ENCODE data around the gene DAZAP1. TPM values are rescaled to one million over a fixed set of nuclear protein-coding genes. Genes with fewer than 3 reads are reported as not detected.

The DAZAP1 gene
- total and polyA plus RNA-seq, 8 donors = 21.4 to 124 (median 51.5) TPM

- peaks cover 18 to 49% (median 43%) of the 10 kb centered on the region in 4 donors for H3K4me1 ChIP-seq
- no peak overlapping the region for H3K27ac ChIP-seq
- TF ChIP-seq POLR2A (IDR thresholded peaks at IDR 0.05) (no peak), EP300 (IDR thresholded peaks at IDR 0.05) (no peak), CTCF (IDR thresholded peaks at IDR 0.05) (no peak), POLR2AphosphoS5 (IDR thresholded peaks at IDR 0.05) (no peak)
- H3K36me3 ChIP-seq = peaks cover 7 to 18% (median 15%) of the 10 kb centered on the region in 4 donors
- DNase-seq = no peak
- no peaks in the 10 kb centered on the region for H3K9me3 ChIP-seq
- intact Hi-C loops (cut with DNase I; ENCODE audit: low total_unique reads) = no loop called here
- 11 to 39% (median 16%) methylated on average over 16 to 48 of the region's 48 CpGs for WGBS, 5 donors
- H3K27me3 ChIP-seq = peaks cover 26 to 89% (median 59%) of the 10 kb centered on the region in 3 donors
- H3K4me3 ChIP-seq = no peak overlapping the region
Observed at GRCh38 chr19:1457031-1457739, 49.8 kb downstream of the DAZAP1 start.

DNA sequence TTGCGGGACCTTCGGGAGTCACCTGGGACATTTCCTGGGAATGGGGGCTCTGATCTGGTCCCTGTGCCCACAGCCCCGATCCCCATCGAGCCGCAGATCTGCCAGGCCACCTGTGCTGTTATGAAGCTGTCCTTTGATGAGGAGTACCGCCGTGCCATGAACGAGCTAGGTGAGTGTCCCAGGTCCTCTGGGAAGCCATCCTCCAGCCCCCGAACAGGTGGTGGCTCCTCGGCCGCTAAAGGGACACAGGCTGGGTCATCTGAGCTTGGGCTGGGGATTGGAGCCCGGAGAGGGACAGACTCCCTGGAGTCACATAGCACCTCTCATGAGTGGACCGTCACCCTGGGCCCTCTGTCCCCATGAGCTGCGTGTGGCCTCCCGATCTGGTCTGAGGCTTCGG is 50.5 kb downstream of the DAZAP1 start:
- intact Hi-C loops (cut with DNase I; ENCODE audit: low total_unique reads) = no loop called here
- TF ChIP-seq CTCF (IDR thresholded peaks at IDR 0.05) (no peak), POLR2A (IDR thresholded peaks at IDR 0.05) (no peak), EP300 (IDR thresholded peaks at IDR 0.05) (no peak), POLR2AphosphoS5 (IDR thresholded peaks at IDR 0.05) (no peak)
- Histone ChIP-seq H3K27me3 (peaks cover 18 to 82% (median 52%) of the 10 kb centered on the region in 3 donors), H3K9me3 (no peaks in the 10 kb centered on the region), H3K4me3 (no peak overlapping the region), H3K4me1 (peaks cover 18 to 43% (median 42%) of the 10 kb centered on the region in 4 donors), H3K27ac (no peak overlapping the region), H3K36me3 (peaks cover 7 to 18% (median 15%) of the 10 kb centered on the region in 4 donors)
- 75 to 100% (median 81%) methylated on average over 3 to 16 of the region's 16 CpGs for WGBS, 5 donors
- no peak for DNase-seq

DNA sequence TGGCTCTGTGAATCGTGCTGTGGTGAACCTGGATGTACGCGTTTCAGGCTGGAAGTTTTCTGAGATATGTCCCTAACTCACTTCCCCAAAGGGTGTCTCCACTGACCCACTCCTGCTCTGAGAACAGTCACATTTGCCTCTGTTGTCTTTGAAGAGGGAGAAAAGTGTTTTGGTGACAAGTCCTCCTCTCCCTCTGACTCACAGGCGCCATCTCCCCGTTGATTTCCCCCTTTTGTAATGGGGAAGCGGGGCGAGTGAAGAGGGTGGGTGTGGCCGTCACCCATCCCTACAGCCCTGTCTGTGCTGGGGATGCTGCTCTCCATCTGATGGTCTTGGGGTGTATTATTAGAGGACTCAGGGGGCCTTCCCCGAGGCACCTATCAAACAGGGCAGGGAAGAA is 52.1 kb downstream of the DAZAP1 start:
- H3K27me3 ChIP-seq = peaks cover 9 to 69% (median 39%) of the 10 kb centered on the region in 3 donors
- no peaks in the 10 kb centered on the region for H3K9me3 ChIP-seq
- TF ChIP-seq POLR2AphosphoS5 (IDR thresholded peaks at IDR 0.05) = no peak
- TF ChIP-seq CTCF (IDR thresholded peaks at IDR 0.05) = no peak
- TF ChIP-seq POLR2A (IDR thresholded peaks at IDR 0.05) = no peak
- no peak for TF ChIP-seq EP300 (IDR thresholded peaks at IDR 0.05)

DNA sequence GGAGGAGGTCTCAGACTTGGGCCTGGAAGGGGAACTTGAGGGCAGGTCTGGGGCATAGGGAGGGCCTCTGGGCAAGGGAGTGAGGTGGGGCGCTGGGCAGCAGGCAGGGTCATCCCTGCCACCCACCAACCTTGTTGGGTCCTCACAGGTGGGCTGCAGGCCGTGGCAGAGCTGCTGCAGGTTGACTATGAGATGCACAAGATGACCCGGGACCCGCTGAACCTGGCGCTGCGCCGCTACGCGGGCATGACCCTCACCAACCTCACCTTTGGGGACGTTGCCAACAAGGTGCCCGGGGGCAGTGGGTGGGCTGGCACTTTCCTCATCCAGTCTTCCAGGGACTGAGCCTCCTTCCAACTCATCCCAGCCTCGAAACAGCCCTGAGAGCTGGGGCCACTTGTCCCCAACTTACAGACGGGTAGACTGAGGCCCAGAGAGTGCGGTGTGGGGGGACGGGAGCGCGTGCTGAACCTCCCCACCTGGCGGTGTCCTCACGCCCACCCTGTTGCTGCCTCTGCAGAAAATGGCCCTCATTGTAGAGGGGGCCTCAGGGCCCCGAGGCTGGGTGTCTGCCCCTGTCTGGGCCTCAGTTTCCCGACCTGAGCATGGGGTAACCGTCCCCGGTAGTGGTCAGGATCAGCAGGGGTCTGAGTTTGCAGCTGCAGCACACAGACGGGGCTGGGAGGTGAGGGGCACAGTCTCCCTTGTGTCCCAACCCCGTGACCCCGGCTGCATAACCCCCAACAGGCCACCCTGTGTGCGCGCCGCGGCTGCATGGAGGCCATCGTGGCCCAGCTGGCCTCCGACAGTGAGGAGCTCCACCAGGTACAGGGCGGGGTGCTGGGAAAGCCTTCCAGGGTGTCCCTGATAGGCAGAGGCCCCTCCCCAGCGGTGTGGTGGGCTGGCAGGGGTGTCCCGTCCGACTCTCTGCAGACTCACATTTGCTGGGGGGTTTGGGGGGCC is 52.9 kb downstream of the DAZAP1 start:
- Histone ChIP-seq H3K27ac (no peak overlapping the region), H3K4me1 (peaks cover 3 to 26% (median 24%) of the 10 kb centered on the region in 4 donors), H3K36me3 (peaks cover 7 to 18% (median 15%) of the 10 kb centered on the region in 4 donors), H3K27me3 (peaks cover 9 to 69% (median 34%) of the 10 kb centered on the region in 3 donors), H3K9me3 (no peaks in the 10 kb centered on the region), H3K4me3 (no peak overlapping the region)
- 90 to 95% (median 91%) methylated on average over 26 to 36 of the region's 36 CpGs for WGBS, 5 donors
- no peak for TF ChIP-seq CTCF (IDR thresholded peaks at IDR 0.05)
- no peak for TF ChIP-seq POLR2AphosphoS5 (IDR thresholded peaks at IDR 0.05)
- no peak for TF ChIP-seq POLR2A (IDR thresholded peaks at IDR 0.05)
- no peak for TF ChIP-seq EP300 (IDR thresholded peaks at IDR 0.05)
- intact Hi-C loops (cut with DNase I; ENCODE audit: low total_unique reads) = no loop called here
- DNase-seq = no peak

More for the DNA sequence above, 52.1 kb downstream of the DAZAP1 start:
- peaks cover 6 to 31% (median 28%) of the 10 kb centered on the region in 4 donors for H3K4me1 ChIP-seq
- peaks cover 7 to 18% (median 15%) of the 10 kb centered on the region in 4 donors for H3K36me3 ChIP-seq
- no peak for DNase-seq
- intact Hi-C loops (cut with DNase I; ENCODE audit: low total_unique reads) = no loop called here
- H3K4me3 ChIP-seq = no peak overlapping the region
- 73 to 87% (median 80%) methylated on average over 9 of the region's 9 CpGs for WGBS, 5 donors
- H3K27ac ChIP-seq = no peak overlapping the region
